KMS-11 (cell line): ENCODE results near the gene CLMN.

ENCODE experiments used
- H2AFZ ChIP-seq: fragments of 200-600 bp; sonication (generic); 2 replicates; pipeline ENCODE4 v1.6.1; 2016; ENCODE audit warnings: antibody characterized with exemption, mixed run types, low read depth
- H3K27ac ChIP-seq: fragments of 200-600 bp; sonication (generic); 2 replicates; pipeline ENCODE4 v1.6.1; 2016; ENCODE audit warnings: mild to moderate bottlenecking, mixed run types
- H3K27me3 ChIP-seq: fragments of 200-600 bp; sonication (generic); 2 replicates; pipeline ENCODE4 v1.6.1; 2017; ENCODE audit warnings: mild to moderate bottlenecking, low read depth, mixed run types, moderate library complexity; ENCODE audit not compliant: insufficient read depth
- H3K36me3 ChIP-seq: fragments of 200-600 bp; sonication (generic); 2 replicates; pipeline ENCODE4 v1.6.1; 2017; ENCODE audit warnings: mild to moderate bottlenecking, mixed run types; ENCODE audit not compliant: insufficient read depth
- H3K4me1 ChIP-seq: fragments of 200-600 bp; sonication (generic); 2 replicates; pipeline ENCODE4 v1.6.1; 2016; ENCODE audit warnings: mild to moderate bottlenecking, low read depth, mixed run types; ENCODE audit not compliant: poor library complexity, severe bottlenecking
- H3K4me2 ChIP-seq: fragments of 200-600 bp; sonication (generic); 2 replicates; pipeline ENCODE4 v1.7.0; 2016; ENCODE audit warnings: mild to moderate bottlenecking, mixed run types
- H3K4me3 ChIP-seq: fragments of 200-600 bp; sonication (generic); IDR thresholded peaks from 2 replicates; pipeline ENCODE4 v1.6.1; 2017; ENCODE audit warnings: low read depth, low read length, mixed read lengths; ENCODE audit not compliant: insufficient read depth
- H3K79me2 ChIP-seq: fragments of 200-600 bp; sonication (generic); 2 replicates; pipeline ENCODE4 v1.6.1; 2016; ENCODE audit warnings: low read depth, mixed run types; ENCODE audit not compliant: insufficient read depth
- H3K9ac ChIP-seq: fragments of 200-600 bp; sonication (generic); 2 replicates; pipeline ENCODE4 v1.6.1; 2016; ENCODE audit warnings: mild to moderate bottlenecking, mixed run types
- H4K20me1 ChIP-seq: fragments of 200-600 bp; sonication (generic); 2 replicates; pipeline ENCODE4 v1.6.1; 2016; ENCODE audit warnings: mild to moderate bottlenecking, mixed run types; ENCODE audit not compliant: insufficient read depth
- TF ChIP-seq, protein P1 (sequence below): fragments of 200-600 bp; sonication (generic); conservative IDR thresholded peaks from 2 replicates; pipeline ENCODE4 v1.6.1; 2017; ENCODE audit warnings: low read depth, mild to moderate bottlenecking, antibody characterized with exemption, low read length, moderate library complexity, mixed read lengths

CLMN gene

DNA sequence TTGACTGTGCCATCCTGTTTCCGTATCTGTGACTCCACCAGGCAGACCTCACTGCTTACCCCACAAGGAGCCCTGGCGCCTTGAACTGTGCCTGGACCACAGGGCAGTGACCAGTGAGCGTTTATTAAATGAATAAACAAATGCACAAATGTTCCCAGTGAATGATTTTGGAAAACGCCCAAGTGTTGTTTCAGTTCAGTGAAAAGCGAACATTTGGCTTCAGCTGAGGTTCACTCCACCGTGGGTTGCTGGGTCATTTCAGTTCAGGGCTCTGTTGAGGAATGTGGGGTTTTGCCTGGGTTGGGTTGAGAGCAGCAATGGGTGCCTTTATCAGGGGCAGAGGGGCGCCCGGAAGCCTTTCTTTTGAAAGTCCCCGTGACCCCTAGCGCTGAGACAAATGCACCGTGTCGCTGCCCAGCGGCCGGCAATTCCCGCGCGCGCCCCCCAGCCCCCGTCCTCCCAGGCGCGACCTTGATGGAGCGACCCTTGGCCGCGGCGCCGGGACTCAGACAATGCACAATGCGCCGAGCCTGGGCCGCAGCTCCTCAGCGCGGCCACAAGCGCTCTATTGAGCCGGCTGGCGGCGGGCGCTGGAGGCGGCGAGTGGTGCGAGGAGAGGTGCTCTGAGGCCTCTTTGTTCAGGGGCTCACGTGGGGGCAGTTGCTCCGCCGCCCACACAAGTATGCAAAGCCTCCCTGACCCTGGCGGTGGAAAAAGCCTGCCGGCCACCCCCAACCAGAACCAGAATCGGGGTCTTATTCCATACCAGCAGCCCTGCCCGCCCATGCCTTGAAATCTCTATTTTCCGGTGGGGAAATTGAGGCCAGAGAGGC lies 40.5 kb upstream of the CLMN start:
- Histone ChIP-seq H4K20me1 (no peaks in the 10 kb centered on the region), H3K4me1 (no peaks in the 10 kb centered on the region), H3K4me3 (no peak overlapping the region), H2AFZ (no peak overlapping the region), H3K79me2 (no peaks in the 10 kb centered on the region), H3K27ac (no peak overlapping the region), H3K9ac (no peak overlapping the region), H3K27me3 (no peaks in the 10 kb centered on the region), H3K4me2 (no peak overlapping the region), H3K36me3 (no peaks in the 10 kb centered on the region)
- TF ChIP-seq, protein P1, sequence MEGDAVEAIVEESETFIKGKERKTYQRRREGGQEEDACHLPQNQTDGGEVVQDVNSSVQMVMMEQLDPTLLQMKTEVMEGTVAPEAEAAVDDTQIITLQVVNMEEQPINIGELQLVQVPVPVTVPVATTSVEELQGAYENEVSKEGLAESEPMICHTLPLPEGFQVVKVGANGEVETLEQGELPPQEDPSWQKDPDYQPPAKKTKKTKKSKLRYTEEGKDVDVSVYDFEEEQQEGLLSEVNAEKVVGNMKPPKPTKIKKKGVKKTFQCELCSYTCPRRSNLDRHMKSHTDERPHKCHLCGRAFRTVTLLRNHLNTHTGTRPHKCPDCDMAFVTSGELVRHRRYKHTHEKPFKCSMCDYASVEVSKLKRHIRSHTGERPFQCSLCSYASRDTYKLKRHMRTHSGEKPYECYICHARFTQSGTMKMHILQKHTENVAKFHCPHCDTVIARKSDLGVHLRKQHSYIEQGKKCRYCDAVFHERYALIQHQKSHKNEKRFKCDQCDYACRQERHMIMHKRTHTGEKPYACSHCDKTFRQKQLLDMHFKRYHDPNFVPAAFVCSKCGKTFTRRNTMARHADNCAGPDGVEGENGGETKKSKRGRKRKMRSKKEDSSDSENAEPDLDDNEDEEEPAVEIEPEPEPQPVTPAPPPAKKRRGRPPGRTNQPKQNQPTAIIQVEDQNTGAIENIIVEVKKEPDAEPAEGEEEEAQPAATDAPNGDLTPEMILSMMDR: no peak

DNA sequence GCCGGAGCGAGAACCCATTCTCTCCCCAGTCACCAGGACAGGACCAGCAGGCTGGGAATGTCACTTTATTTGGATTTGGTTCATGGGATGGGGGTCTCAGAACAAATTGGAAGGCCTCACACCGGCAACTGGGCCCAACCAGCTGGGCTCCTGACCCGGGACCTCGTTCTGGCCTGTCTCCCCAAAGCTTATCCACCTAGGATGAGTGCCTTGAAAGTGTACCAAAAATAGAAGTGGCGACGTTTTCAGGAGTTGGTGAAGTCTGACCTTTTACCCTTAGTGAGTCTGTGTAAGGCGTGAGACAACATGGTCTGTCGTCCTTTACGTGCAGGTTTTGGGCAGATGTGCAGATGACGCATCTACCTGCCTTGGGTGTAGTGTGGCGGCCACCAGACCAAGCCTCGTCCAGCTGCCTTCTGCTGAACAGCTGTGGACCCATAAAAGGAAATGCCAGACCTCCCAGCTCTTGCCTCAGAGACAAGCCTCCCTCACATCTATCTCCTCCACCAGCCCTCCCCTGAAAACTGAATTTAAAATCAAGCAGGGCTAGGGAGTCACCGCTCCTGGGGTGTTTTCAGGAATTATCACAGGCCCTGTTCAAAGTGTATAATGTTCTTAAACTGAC lies 36.6 kb upstream of the CLMN start:
- Histone ChIP-seq H3K79me2 (no peaks in the 10 kb centered on the region), H3K4me3 (no peak overlapping the region), H3K27ac (no peak overlapping the region), H3K4me1 (no peaks in the 10 kb centered on the region), H3K4me2 (no peak overlapping the region), H3K36me3 (no peaks in the 10 kb centered on the region), H4K20me1 (no peaks in the 10 kb centered on the region), H2AFZ (no peak overlapping the region), H3K27me3 (no peaks in the 10 kb centered on the region), H3K9ac (no peak overlapping the region)
- TF ChIP-seq, protein P1: no peak

DNA sequence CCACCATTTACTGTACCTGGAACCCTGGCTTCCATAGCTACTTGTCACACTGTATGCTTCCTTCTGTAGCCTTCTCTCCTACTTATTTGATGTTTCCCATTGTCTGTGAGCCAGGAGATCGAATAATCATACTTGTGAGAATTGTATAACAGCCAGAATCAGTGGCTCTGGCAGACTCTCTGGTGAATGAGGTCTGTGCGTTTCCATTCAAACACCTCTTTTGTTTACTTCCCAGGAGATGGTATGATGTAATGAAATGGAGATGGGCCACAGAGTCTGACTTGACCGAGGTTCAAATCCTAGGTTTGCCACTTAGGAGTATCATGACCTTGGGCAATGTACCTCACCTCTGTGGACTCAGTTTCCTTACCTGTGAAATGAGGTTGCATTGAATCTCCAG lies 35.7 kb upstream of the CLMN start:
- TF ChIP-seq, protein P1: no peak
- H3K27ac ChIP-seq: no peak overlapping the region
- no peak overlapping the region for H3K4me2 ChIP-seq
- no peaks in the 10 kb centered on the region for H3K4me1 ChIP-seq
- no peaks in the 10 kb centered on the region for H3K79me2 ChIP-seq
- H3K36me3 ChIP-seq: no peaks in the 10 kb centered on the region
- no peaks in the 10 kb centered on the region for H4K20me1 ChIP-seq
- H2AFZ ChIP-seq: no peak overlapping the region
- no peak overlapping the region for H3K9ac ChIP-seq
- H3K27me3 ChIP-seq: no peaks in the 10 kb centered on the region
- H3K4me3 ChIP-seq: no peak overlapping the region

DNA sequence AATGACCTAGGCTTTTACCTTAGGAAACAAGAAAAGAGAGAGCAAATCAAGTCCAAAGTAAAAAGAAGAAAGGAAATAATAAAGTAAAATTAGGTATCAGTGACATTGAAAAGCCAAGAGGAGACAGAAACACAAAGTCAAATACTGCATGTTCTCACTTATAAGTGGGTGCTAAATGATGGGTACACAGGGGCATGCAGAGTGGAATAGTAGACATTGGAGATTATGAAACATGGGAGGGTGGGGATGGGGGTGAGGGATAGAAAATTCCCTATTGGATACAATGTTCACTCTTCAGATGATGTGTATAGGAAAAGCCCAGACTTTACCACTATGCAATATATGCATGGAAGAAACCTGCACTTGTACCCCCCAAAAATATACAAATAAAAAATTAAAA lies 35.1 kb upstream of the CLMN start:
- TF ChIP-seq, protein P1: no peak
- Histone ChIP-seq H4K20me1 (no peaks in the 10 kb centered on the region), H3K9ac (no peak overlapping the region), H2AFZ (no peak overlapping the region), H3K27ac (no peak overlapping the region), H3K27me3 (no peaks in the 10 kb centered on the region), H3K36me3 (no peaks in the 10 kb centered on the region), H3K4me2 (no peak overlapping the region), H3K4me3 (no peak overlapping the region), H3K4me1 (no peaks in the 10 kb centered on the region), H3K79me2 (no peaks in the 10 kb centered on the region)
